ENCODE data around the gene TMEM108. TPM values are rescaled to one million over a fixed set of nuclear protein-coding genes. Genes with fewer than 3 reads are reported as not detected.

The TMEM108 gene
- total RNA-seq, 2 experiments from 2014 or later: not detected

GRCh38 chr3:133127381-133127780 is 89.2 kb downstream of the TMEM108 start:
- no peak for DNase-seq (ENCODE audit: low spot score)

GRCh38 chr3:133130168-133130567 is 92.0 kb downstream of the TMEM108 start:
- Histone ChIP-seq H4K20me1 (ENCODE audit: insufficient read depth, low read length) (no peaks in the 10 kb centered on the region), H3K27ac (ENCODE audit: low read depth, low read length, poor library complexity, severe bottlenecking) (no peak overlapping the region), H3K4me3 (ENCODE audit: low read depth, low read length, poor library complexity, severe bottlenecking) (no peak overlapping the region), H3K79me2 (ENCODE audit: insufficient read depth, low read depth, low read length) (no peaks in the 10 kb centered on the region), H3K9me2 (ENCODE audit: insufficient read depth, low read length) (no peaks in the 10 kb centered on the region; the same call in 1 of the 2 replicates), H3K36me3 (ENCODE audit: insufficient read depth, low read length) (no peaks in the 10 kb centered on the region), H2AFZ (ENCODE audit: low read length) (no peak overlapping the region), H3K4me1 (ENCODE audit: insufficient read depth, low read length, poor library complexity, severe bottlenecking) (no peaks in the 10 kb centered on the region), H3K4me2 (ENCODE audit: low read length) (no peak overlapping the region), H3K9me3 (ENCODE audit: low read length) (no peaks in the 10 kb centered on the region)
- ChIA-PET POLR2A (no interaction called here), CTCF (ENCODE audit: unreplicated experiment) (no interaction called here)
- intact Hi-C loops (cut with micrococcal nuclease; ENCODE audit: unreplicated experiment): no loop called here
- TF ChIP-seq EZH2phosphoT487 (IDR thresholded peaks at IDR 0.05; ENCODE audit: borderline replicate concordance, low read depth, low read length): no peak
- no peak for TF ChIP-seq CTCF (conservative IDR thresholded peaks at IDR 0.05; ENCODE audit: low read length)
- no TSS peak for BruUV-seq (replicated peaks)
- DNase-seq (ENCODE audit: low spot score): no peak

More at GRCh38 chr3:133127381-133127780, 89.2 kb downstream of the TMEM108 start:
- H3K79me2 ChIP-seq (ENCODE audit: insufficient read depth, low read depth, low read length): no peaks in the 10 kb centered on the region
- H3K9me3 ChIP-seq (ENCODE audit: low read length): no peaks in the 10 kb centered on the region
- H2AFZ ChIP-seq (ENCODE audit: low read length): no peak overlapping the region
- no peak overlapping the region for H3K4me2 ChIP-seq (ENCODE audit: low read length)
- H4K20me1 ChIP-seq (ENCODE audit: insufficient read depth, low read length): no peaks in the 10 kb centered on the region
- no peak overlapping the region for H3K27ac ChIP-seq (ENCODE audit: low read depth, low read length, poor library complexity, severe bottlenecking)
- no peaks in the 10 kb centered on the region for H3K36me3 ChIP-seq (ENCODE audit: insufficient read depth, low read length)
- ChIA-PET POLR2A (no interaction called here), CTCF (ENCODE audit: unreplicated experiment) (no interaction called here)
- H3K4me3 ChIP-seq (ENCODE audit: low read depth, low read length, poor library complexity, severe bottlenecking): no peak overlapping the region
- TF ChIP-seq EZH2phosphoT487 (IDR thresholded peaks at IDR 0.05; ENCODE audit: borderline replicate concordance, low read depth, low read length) (no peak), CTCF (conservative IDR thresholded peaks at IDR 0.05; ENCODE audit: low read length) (no peak)
- H3K4me1 ChIP-seq (ENCODE audit: insufficient read depth, low read length, poor library complexity, severe bottlenecking): no peaks in the 10 kb centered on the region
- intact Hi-C loops (cut with micrococcal nuclease; ENCODE audit: unreplicated experiment): no loop called here
- BruUV-seq (replicated peaks): no TSS peak
- H3K9me2 ChIP-seq (ENCODE audit: insufficient read depth, low read length): no peaks in the 10 kb centered on the region; the same call in 1 of the 2 replicates

DNA sequence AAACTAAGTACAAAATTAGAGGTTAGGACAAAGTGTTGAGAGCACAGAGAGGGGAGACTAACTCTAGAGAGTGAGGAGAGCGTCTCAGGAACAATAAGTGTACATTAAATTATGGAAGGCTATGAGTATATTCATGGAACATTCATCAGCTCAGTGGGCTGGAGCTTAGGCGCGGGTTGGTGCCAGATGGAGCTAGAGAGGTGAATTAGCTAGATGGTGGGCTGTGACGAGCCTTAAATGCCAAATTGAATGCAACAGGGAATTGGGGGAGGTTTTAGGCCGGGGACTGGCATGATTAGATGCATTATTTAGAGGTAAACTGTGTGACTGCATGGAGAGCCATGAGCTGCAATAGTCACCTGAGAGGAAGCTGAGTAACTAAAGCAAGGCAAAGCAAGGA is 97.1 kb downstream of the TMEM108 start:
- Histone ChIP-seq H2AFZ (ENCODE audit: low read length) (no peak overlapping the region), H3K79me2 (ENCODE audit: insufficient read depth, low read depth, low read length) (no peaks in the 10 kb centered on the region), H3K4me1 (ENCODE audit: insufficient read depth, low read length, poor library complexity, severe bottlenecking) (no peaks in the 10 kb centered on the region), H3K36me3 (ENCODE audit: insufficient read depth, low read length) (no peaks in the 10 kb centered on the region), H3K4me2 (ENCODE audit: low read length) (no peak overlapping the region), H4K20me1 (ENCODE audit: insufficient read depth, low read length) (no peaks in the 10 kb centered on the region), H3K27ac (ENCODE audit: low read depth, low read length, poor library complexity, severe bottlenecking) (no peak overlapping the region), H3K9me2 (ENCODE audit: insufficient read depth, low read length) (no peaks in the 10 kb centered on the region), H3K4me3 (ENCODE audit: low read depth, low read length, poor library complexity, severe bottlenecking) (no peak overlapping the region), H3K9me3 (ENCODE audit: low read length) (no peaks in the 10 kb centered on the region)
- TF ChIP-seq EZH2phosphoT487 (IDR thresholded peaks at IDR 0.05; ENCODE audit: borderline replicate concordance, low read depth, low read length) (no peak), CTCF (conservative IDR thresholded peaks at IDR 0.05; ENCODE audit: low read length) (no peak)
- POLR2A ChIA-PET: no interaction called here
- CTCF ChIA-PET (ENCODE audit: unreplicated experiment): no interaction called here
- no peak for DNase-seq (ENCODE audit: low spot score)
- intact Hi-C loops (cut with micrococcal nuclease; ENCODE audit: unreplicated experiment): no loop called here
- no TSS peak for BruUV-seq (replicated peaks)
